Measurements from ENCODE around the gene TMEM169.

DNA sequence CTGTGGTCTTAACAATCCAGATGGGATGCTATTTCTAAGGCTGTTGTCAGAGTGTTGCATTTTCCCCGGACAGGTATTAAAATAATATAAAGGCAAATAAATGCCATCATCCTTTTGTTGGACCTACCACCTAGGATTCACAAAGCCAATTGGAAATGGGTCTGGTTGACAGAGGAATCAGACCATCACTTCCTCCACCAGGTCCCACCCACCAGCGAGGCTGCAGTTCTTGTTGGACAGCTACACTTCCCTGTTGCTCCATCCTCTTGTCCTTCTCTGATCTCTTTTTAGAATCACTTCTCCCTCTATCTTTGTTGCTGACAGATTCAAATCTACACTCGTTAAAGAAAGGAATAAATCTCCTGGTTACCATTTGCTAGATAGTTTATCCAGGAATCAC is 1.1 kb downstream of the TMEM169 start:
- TF ChIP-seq EZH2 (IDR thresholded peaks at IDR 0.05; ENCODE audit: borderline replicate concordance, insufficient read depth, low read depth, low read length, poor library complexity, severe bottlenecking), result no peak
- TF ChIP-seq, protein P1, sequence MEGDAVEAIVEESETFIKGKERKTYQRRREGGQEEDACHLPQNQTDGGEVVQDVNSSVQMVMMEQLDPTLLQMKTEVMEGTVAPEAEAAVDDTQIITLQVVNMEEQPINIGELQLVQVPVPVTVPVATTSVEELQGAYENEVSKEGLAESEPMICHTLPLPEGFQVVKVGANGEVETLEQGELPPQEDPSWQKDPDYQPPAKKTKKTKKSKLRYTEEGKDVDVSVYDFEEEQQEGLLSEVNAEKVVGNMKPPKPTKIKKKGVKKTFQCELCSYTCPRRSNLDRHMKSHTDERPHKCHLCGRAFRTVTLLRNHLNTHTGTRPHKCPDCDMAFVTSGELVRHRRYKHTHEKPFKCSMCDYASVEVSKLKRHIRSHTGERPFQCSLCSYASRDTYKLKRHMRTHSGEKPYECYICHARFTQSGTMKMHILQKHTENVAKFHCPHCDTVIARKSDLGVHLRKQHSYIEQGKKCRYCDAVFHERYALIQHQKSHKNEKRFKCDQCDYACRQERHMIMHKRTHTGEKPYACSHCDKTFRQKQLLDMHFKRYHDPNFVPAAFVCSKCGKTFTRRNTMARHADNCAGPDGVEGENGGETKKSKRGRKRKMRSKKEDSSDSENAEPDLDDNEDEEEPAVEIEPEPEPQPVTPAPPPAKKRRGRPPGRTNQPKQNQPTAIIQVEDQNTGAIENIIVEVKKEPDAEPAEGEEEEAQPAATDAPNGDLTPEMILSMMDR (IDR thresholded peaks at IDR 0.05), result no peak
